ENCODE measurements around the gene EID3.
A peak's percentile ranks its signal among the peaks of the same experiment; 100 is the strongest.

Gene EID3

GRCh38 chr12:104279164-104279563, 24.4 kb upstream of the EID3 start:
- ChIA-PET POLR2A (no interaction called here), CTCF (no interaction called here)
- TF ChIP-seq HDGF (IDR thresholded peaks at IDR 0.05; ENCODE audit: borderline replicate concordance) (no peak), LEF1 (IDR thresholded peaks at IDR 0.05; ENCODE audit: borderline replicate concordance) (no peak), SUZ12 (IDR thresholded peaks at IDR 0.05) (no peak), ARNT (IDR thresholded peaks at IDR 0.05) (no peak), TARDBP (IDR thresholded peaks at IDR 0.05) (no peak), FOXA1 (IDR thresholded peaks at IDR 0.05) (no peak), CTBP1 (IDR thresholded peaks at IDR 0.05; ENCODE audit: borderline replicate concordance) (no peak), PKNOX1 (IDR thresholded peaks at IDR 0.05) (no peak), SP1 (IDR thresholded peaks at IDR 0.05) (no peak), FOXM1 (IDR thresholded peaks at IDR 0.05; ENCODE audit: borderline replicate concordance) (no peak), ELF4 (IDR thresholded peaks at IDR 0.05) (no peak), NFRKB (IDR thresholded peaks at IDR 0.05) (no peak), ZNF384 (IDR thresholded peaks at IDR 0.05) (no peak), FOXK2 (IDR thresholded peaks at IDR 0.05) (no peak), BHLHE40 (IDR thresholded peaks at IDR 0.05; ENCODE audit: borderline replicate concordance) (no peak), L3MBTL2 (conservative IDR thresholded peaks at IDR 0.05) (no peak)

GRCh38 chr12:104280111-104280510, 23.4 kb upstream of the EID3 start:
- DNase-seq (ENCODE audit: extremely low spot score): no peak
- TF ChIP-seq ARNT (IDR thresholded peaks at IDR 0.05) (no peak), ZNF384 (IDR thresholded peaks at IDR 0.05) (no peak), BHLHE40 (IDR thresholded peaks at IDR 0.05; ENCODE audit: borderline replicate concordance) (no peak), TARDBP (IDR thresholded peaks at IDR 0.05) (no peak), L3MBTL2 (conservative IDR thresholded peaks at IDR 0.05) (no peak), HDGF (IDR thresholded peaks at IDR 0.05; ENCODE audit: borderline replicate concordance) (no peak), PKNOX1 (IDR thresholded peaks at IDR 0.05) (no peak), SP1 (IDR thresholded peaks at IDR 0.05) (no peak), FOXM1 (IDR thresholded peaks at IDR 0.05; ENCODE audit: borderline replicate concordance) (no peak), NFRKB (IDR thresholded peaks at IDR 0.05) (no peak), SUZ12 (IDR thresholded peaks at IDR 0.05) (no peak), CTBP1 (IDR thresholded peaks at IDR 0.05; ENCODE audit: borderline replicate concordance) (no peak), LEF1 (IDR thresholded peaks at IDR 0.05; ENCODE audit: borderline replicate concordance) (no peak), ELF4 (IDR thresholded peaks at IDR 0.05) (no peak), FOXK2 (IDR thresholded peaks at IDR 0.05) (no peak)
- POLR2A ChIA-PET: no interaction called here
- CTCF ChIA-PET: no interaction called here

More at GRCh38 chr12:104279164-104279563, 24.4 kb upstream of the EID3 start:
- no peak for DNase-seq (ENCODE audit: extremely low spot score)

DNA sequence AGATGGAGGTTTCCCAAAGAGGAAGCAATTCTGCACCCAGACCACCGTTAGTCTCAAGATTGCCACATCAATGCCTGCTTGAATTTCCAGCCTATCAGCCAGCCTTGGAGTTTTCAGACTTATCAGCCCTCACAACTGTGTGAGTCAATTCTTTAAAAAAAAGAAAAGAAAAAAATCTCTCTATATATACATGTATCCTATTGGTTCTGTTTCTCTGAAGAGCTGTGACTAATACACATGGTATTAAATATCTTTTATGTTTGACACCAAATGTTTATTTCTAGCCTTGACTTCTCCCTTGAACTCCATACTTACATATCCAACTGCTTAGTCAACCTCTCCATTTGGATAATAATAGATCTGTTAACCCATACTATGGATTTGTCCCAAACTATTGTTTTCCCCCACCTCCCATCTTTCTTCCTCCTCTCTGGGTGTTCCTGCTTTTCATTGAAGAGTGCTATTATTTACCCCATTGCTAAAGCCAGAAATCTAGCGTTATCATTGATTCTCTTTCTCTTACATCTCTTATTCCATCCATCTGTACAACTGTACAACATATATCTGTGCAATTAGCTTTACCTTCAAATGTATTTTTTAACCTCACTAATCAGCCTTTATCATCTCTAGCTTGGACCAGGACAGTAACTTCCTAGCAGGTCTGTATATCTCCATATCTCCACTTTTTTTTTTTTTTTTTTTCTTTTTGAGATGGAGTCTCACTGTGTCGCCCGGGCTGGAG, 22.7 kb upstream of the EID3 start:
- ChIA-PET POLR2A (interaction anchor here (0.6 kb wide), 1 partner anchor 243 kb away, joined by 3 read pairs; no protein-coding TSS in a partner anchor), CTCF (no interaction called here)
- TF ChIP-seq BHLHE40 (IDR thresholded peaks at IDR 0.05; ENCODE audit: borderline replicate concordance) (no peak), HDGF (IDR thresholded peaks at IDR 0.05; ENCODE audit: borderline replicate concordance) (no peak), SP1 (IDR thresholded peaks at IDR 0.05) (no peak), L3MBTL2 (conservative IDR thresholded peaks at IDR 0.05) (no peak), PKNOX1 (IDR thresholded peaks at IDR 0.05) (no peak), NFRKB (IDR thresholded peaks at IDR 0.05) (no peak), CTBP1 (IDR thresholded peaks at IDR 0.05; ENCODE audit: borderline replicate concordance) (no peak), FOXA1 (IDR thresholded peaks at IDR 0.05) (no peak), LEF1 (IDR thresholded peaks at IDR 0.05; ENCODE audit: borderline replicate concordance) (no peak)
- no peak for DNase-seq (ENCODE audit: extremely low spot score)

DNA sequence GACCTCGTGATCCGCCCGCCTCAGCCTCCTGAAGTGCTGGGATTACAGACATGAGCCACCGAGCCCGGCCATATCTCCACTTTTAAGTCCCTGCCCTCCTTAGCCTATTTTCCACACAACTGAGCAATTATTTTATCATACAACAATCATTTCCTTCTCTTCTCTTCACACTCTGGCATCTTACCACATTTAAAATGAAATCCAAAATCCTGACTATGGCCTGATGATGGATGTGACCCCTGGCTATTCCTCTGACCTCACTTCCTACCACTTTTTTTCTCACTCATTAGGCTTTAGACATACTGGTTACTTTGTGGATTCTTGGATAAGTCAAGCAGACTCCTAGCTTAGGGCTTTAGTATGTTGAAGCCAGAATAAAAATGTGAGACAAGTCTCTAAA, 21.9 kb upstream of the EID3 start:
- ChIA-PET POLR2A (no interaction called here), CTCF (no interaction called here)
- no peak for TF ChIP-seq NFRKB (IDR thresholded peaks at IDR 0.05)
- TF ChIP-seq SUZ12 (IDR thresholded peaks at IDR 0.05): no peak
- no peak for TF ChIP-seq SP1 (IDR thresholded peaks at IDR 0.05)
- DNase-seq (ENCODE audit: extremely low spot score): no peak

DNA sequence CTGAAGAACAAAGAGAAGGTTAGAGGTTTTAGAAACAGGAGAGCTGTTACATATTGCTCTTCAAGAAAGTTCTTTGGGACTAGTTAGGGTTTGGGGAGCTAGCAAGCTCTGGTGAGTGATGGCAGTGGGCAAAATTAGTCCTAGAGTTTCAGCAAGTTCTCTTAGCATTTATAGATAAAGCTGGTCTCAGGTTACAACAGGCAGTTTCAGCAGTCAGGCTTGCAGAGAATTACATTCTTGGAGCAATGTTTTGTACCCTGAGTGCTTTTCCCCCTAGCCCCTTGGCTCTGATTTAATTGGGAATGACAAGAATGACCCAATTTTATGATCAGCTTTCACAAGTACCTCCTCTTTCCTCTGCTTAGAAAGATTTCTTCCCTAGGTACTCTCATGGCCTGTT, 21.4 kb upstream of the EID3 start:
- POLR2A ChIA-PET: no interaction called here
- DNase-seq (ENCODE audit: extremely low spot score): no peak
- CTCF ChIA-PET: no interaction called here
- TF ChIP-seq PKNOX1 (IDR thresholded peaks at IDR 0.05) (0 out of 2 replicates have a peak, but pooled peaks have one; percentile 13), FOXA1 (IDR thresholded peaks at IDR 0.05) (no peak), CTBP1 (IDR thresholded peaks at IDR 0.05; ENCODE audit: borderline replicate concordance) (no peak), FOXK2 (IDR thresholded peaks at IDR 0.05) (no peak)
